Activated naive CD8-positive, alpha-beta T cell treated with anti-CD3 and anti-CD28 coated beads, Interleukin-2, amount 10 ng/mL, durations not matched to agents 7 days and 5 days (primary cell): ENCODE measurements around the gene CTBP2. TPM values are rescaled to one million over a fixed set of nuclear protein-coding genes. Genes with fewer than 3 reads are reported as not detected.
"Not testable (repeated sequence)": the region's sequence is repeated elsewhere in the genome, so short reads cannot be mapped to it uniquely, and the experiment has no call there.

Experiments
- ATAC-seq: fragments of 150-1000 bp; cut with Tn5 transposase; one replicate; pipeline ENCODE4 v1.10.0; 2021; ENCODE audit warnings: low read depth, moderate library complexity
- POLR2A ChIA-PET: fragments of 350-600 bp; sonication (Branson Sonifier 250); formaldehyde crosslinking; loops from one replicate; lab custom pipeline; 2021; ENCODE audit warnings: antibody characterized with exemption; lab: Charles Lee
- DNase-seq: peaks from one replicate; pipeline ENCODE4 v3.0.0; 2021
- H3K27ac Mint-ChIP-seq: one replicate; pipeline ENCODE4 v1.8.0; 2022; ENCODE audit warnings: mild to moderate bottlenecking, mixed read lengths
- H3K27me3 Mint-ChIP-seq: one replicate; pipeline ENCODE4 v1.8.0; 2022; ENCODE audit warnings: mild to moderate bottlenecking, moderate library complexity, mixed read lengths
- H3K36me3 Mint-ChIP-seq: one replicate; pipeline ENCODE4 v1.8.0; 2021; ENCODE audit warnings: mild to moderate bottlenecking, mixed read lengths
- H3K4me1 Mint-ChIP-seq: one replicate; pipeline ENCODE4 v1.8.0; 2021; ENCODE audit warnings: mixed read lengths
- H3K4me3 Mint-ChIP-seq: one replicate; pipeline ENCODE4 v1.8.0; 2022; ENCODE audit warnings: mild to moderate bottlenecking, moderate library complexity, mixed read lengths
- H3K9me3 Mint-ChIP-seq: one replicate; pipeline ENCODE4 v1.8.0; 2021; ENCODE audit warnings: mixed read lengths
- total RNA-seq, 2 experiments: library from RNA; stranded (reverse); gene quantifications; one replicate each; pipeline ENCODE4 v1.2.3, GENCODE V29; 2021

CTBP2 gene
- total RNA-seq, 2 experiments from 2014 or later, result 0.94 to 1.6 TPM

DNA sequence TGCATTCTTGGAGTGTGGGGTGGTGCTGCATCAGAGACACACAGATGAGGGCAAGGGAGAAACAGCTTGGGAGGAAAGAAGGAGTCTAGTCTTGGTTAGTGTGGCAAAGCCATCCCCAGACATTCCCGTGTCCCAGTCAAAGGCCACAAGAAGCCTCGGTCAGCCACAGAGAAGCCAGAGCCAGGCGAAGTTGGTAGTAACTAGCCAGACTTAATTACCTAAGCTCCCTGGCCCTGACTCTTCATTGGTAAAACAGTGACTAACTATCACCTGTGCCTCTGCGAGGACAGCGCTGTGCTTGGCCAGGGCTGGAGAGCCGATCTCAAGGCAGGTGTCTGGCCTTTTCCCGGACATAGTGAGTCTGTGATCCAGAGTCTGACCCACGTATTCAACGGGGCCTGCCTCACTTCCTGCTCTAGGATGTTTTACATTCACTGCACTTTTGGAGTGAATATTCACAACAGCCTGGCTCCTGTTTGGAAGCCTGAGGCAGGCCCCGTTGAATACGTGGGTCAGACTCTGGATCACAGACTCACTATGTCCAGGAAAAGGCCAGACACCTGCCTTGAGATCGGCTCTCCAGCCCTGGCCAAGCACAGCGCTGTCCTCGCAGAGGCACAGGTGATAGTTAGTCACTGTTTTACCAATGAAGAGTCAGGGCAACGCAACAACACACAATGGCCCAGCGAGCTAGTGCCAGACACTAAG lies 9.8 kb downstream of the CTBP2 start:
- DNase-seq, POLR2A ChIA-PET, H3K9me3 Mint-ChIP-seq, H3K4me3 Mint-ChIP-seq, H3K27ac Mint-ChIP-seq, ATAC-seq, H3K4me1 Mint-ChIP-seq, H3K36me3 Mint-ChIP-seq: not testable (repeated sequence)
- peaks cover 67% of the 10 kb centered on the region for H3K27me3 Mint-ChIP-seq

DNA sequence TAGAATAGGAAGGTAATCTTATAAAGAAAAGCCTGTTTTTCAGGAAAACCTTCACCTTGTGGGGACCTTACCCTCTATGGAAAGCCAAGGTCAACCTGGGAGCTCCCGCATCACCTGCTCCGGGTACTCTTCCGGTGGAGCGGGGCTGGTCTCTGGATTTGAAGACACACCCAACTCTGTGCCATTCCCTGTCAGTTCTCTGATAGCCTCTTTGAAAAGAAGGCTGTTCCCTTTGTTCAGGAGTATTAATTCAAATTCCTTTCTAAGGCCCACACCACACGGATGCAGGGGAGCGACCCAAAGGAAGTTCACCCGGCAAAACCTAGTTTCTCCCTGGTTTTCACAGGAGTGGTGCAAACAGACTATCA lies 10.7 kb downstream of the CTBP2 start:
- Mint-ChIP-seq H3K9me3 (no peaks in the 10 kb centered on the region), H3K4me1 (no peaks in the 10 kb centered on the region), H3K4me3 (no peak overlapping the region), H3K27ac (no peak overlapping the region), H3K36me3 (no peaks in the 10 kb centered on the region), H3K27me3 (peaks cover 67% of the 10 kb centered on the region)
- POLR2A ChIA-PET, result no interaction called here
- ATAC-seq (no peak), DNase-seq (no peak)

DNA sequence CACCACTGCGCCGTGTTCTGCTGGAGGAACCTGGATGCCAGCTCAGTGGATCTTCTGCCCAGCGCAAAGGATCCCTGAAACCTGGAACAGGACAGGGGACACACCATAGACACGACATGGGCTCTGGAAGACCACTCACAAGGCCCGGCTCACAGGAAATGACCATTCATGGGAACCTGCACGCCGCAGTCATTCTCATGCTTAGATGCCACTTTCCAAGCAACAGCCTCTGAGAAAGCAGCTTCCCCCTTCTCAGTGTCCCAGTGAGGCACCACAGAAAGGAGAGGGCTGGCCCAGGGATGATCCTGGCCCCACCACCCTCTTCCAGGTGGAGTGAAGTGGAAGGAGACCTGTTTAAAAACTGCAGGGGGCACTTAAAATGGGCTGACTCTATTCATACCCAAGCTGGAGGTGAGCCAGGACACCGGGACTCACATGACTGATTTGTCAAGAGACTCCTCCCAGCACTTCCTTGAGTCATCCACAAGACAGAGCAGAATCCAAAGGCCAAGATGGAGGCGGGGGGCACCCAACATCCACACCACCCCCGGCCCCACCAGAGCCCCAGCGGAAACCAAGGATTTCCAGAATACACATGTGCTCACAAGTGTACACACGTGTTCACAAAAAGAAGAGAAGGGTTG lies 11.2 kb downstream of the CTBP2 start:
- no peaks in the 10 kb centered on the region for H3K4me1 Mint-ChIP-seq
- POLR2A ChIA-PET, result no interaction called here
- H3K27ac Mint-ChIP-seq, result no peak overlapping the region
- H3K36me3 Mint-ChIP-seq, result no peaks in the 10 kb centered on the region
- ATAC-seq (no peak), DNase-seq (no peak)
- no peaks in the 10 kb centered on the region for H3K9me3 Mint-ChIP-seq
- peaks cover 67% of the 10 kb centered on the region for H3K27me3 Mint-ChIP-seq
- no peak overlapping the region for H3K4me3 Mint-ChIP-seq

DNA sequence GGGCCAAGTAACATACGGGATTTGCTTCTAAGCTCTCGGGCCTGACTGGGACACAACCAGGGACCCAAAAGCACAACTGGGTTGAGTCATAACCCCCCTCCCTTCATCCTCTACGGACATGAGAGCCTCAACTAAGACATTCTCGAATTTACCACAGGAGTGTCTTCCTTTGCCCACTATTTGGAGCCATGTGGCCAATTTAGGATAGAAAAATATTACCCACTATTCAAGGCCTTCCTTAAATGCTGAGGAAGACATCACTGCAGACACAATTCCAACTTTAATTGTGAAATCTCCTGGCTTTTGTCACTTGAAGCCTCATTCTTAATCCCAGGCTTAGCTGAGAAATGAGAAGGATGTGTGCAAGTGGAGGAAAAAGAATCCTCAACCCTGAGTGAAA lies 11.8 kb downstream of the CTBP2 start:
- POLR2A ChIA-PET, result interaction anchor here (0.7 kb wide), 1 partner anchor 10 kb away, joined by 3 read pairs; no protein-coding TSS in a partner anchor
- Mint-ChIP-seq H3K27ac (no peak overlapping the region), H3K4me1 (no peaks in the 10 kb centered on the region), H3K9me3 (no peaks in the 10 kb centered on the region), H3K4me3 (no peak overlapping the region), H3K27me3 (peaks cover 66% of the 10 kb centered on the region), H3K36me3 (no peaks in the 10 kb centered on the region)
- ATAC-seq (no peak), DNase-seq (no peak)

DNA sequence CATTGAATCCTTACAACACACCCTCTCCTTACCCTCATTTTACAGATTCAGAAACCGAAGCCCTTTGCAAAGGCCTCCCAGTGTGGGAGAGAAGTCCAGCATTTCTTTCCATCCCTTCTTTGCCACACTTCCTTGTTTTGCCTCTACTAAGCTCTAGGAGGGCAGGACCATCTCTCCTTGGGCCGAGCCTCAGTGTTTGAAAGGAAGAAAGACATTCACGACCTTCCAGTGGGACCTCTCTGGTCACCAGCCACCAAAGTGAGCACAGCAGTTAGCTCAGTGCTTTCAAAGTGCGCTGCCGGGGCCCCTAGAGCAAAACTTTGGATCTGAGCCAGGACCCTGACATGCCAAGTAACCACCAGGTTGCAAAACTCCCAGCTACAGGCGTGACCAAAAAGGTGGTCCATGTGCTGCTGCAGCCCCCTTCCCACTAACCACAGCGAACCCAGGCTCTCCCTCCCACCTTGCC lies 12.4 kb downstream of the CTBP2 start:
- no peaks in the 10 kb centered on the region for H3K9me3 Mint-ChIP-seq
- no peak for DNase-seq
- H3K27me3 Mint-ChIP-seq, result peaks cover 60% of the 10 kb centered on the region
- no peak overlapping the region for H3K27ac Mint-ChIP-seq
- ATAC-seq, result no peak
- POLR2A ChIA-PET, result interaction anchor here (0.7 kb wide), 1 partner anchor 10 kb away, joined by 3 read pairs; no protein-coding TSS in a partner anchor
- no peaks in the 10 kb centered on the region for H3K4me1 Mint-ChIP-seq
- no peaks in the 10 kb centered on the region for H3K36me3 Mint-ChIP-seq
- no peak overlapping the region for H3K4me3 Mint-ChIP-seq

GRCh38 chr10:125146791-125147579 lies 13.4 kb downstream of the CTBP2 start:
- no peak overlapping the region for H3K27ac Mint-ChIP-seq
- peaks cover 56% of the 10 kb centered on the region for H3K27me3 Mint-ChIP-seq
- POLR2A ChIA-PET, result no interaction called here
- H3K4me3 Mint-ChIP-seq, result no peak overlapping the region
- no peaks in the 10 kb centered on the region for H3K36me3 Mint-ChIP-seq
- no peak for ATAC-seq
- H3K4me1 Mint-ChIP-seq, result no peaks in the 10 kb centered on the region
- DNase-seq, result no peak
- H3K9me3 Mint-ChIP-seq, result no peaks in the 10 kb centered on the region

DNA sequence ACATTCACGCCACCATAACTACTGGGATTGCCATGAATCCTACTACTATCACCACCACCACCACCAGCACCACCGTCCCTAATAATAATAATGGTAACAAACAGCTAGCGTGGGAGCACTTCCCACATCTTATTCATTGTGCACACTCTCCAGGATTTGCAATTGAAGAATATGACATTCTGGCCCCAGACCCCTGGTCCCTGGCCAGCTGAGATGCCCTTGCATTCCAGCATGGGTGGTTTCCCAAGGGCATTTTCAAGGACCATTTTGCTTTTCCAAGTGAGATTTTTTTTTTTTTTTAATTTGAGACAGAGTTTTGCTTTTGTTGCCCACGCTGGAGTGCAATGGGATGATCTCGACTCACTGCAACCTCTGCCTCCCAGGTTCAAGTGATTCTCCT lies 14.7 kb downstream of the CTBP2 start:
- Mint-ChIP-seq H3K4me3 (no peak overlapping the region), H3K4me1 (no peaks in the 10 kb centered on the region), H3K36me3 (no peaks in the 10 kb centered on the region), H3K9me3 (no peaks in the 10 kb centered on the region), H3K27ac (no peak overlapping the region), H3K27me3 (peaks cover 50% of the 10 kb centered on the region)
- POLR2A ChIA-PET, result no interaction called here
- ATAC-seq (no peak), DNase-seq (no peak)

DNA sequence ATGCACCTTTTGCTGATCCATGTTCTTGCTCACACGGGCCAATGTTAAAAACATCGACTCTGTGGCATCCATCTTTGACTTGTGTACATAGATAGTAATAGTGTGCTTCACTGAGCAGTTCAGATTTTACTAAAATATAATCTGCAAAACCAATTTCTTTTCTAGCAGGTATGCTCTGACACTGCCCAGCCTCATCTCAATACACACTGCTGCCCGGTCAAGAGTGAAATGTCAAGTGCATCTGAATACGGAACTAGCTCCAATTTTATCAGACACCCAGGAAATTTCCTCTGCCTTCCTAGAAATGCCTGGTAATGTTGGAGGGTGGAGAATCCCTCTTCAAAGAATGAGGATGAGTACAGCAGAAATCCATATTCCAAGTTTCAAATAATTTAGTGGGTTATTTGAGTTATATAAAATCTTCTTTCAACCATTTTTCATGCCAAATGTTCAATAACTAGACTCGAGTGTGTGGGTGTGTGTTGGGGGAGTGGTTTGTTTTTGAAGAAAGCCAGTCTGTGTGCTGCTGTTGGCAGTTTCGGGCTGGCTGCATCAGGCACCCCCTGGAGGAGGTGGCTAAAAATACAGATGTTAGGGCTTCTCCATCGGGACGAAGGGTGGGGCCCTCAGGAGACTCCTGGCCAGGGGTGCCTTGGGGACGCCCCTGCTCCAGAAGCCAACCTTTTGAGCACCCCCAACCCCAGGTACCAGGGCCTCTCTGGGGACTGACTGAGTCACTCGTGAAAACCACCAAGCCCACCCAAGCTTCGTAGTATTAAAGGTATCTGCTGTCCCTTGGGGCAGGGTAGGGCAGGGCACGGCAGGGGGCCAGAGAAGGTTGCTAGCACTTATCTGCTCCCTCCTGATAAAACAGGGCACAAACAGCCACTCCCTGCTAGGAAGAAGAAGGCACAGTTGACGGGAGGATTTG lies 15.4 kb downstream of the CTBP2 start:
- no peaks in the 10 kb centered on the region for H3K36me3 Mint-ChIP-seq
- no peak overlapping the region for H3K4me3 Mint-ChIP-seq
- no peak overlapping the region for H3K27ac Mint-ChIP-seq
- DNase-seq, result no peak
- no peak for ATAC-seq
- POLR2A ChIA-PET, result no interaction called here
- peaks cover 50% of the 10 kb centered on the region for H3K27me3 Mint-ChIP-seq
- H3K4me1 Mint-ChIP-seq, result no peaks in the 10 kb centered on the region
- no peaks in the 10 kb centered on the region for H3K9me3 Mint-ChIP-seq

GRCh38 chr10:125144206-125144605 lies 16.2 kb downstream of the CTBP2 start:
- H3K27me3 Mint-ChIP-seq, result peaks cover 47% of the 10 kb centered on the region
- no peaks in the 10 kb centered on the region for H3K9me3 Mint-ChIP-seq
- H3K4me1 Mint-ChIP-seq, result no peaks in the 10 kb centered on the region
- no peak overlapping the region for H3K27ac Mint-ChIP-seq
- H3K36me3 Mint-ChIP-seq, result no peaks in the 10 kb centered on the region
- no peak overlapping the region for H3K4me3 Mint-ChIP-seq
- POLR2A ChIA-PET, result no interaction called here
- ATAC-seq, result no peak
- no peak for DNase-seq

- Mint-ChIP-seq H3K4me1 (no peaks in the 10 kb centered on the region), H3K27me3 (peaks cover 35% of the 10 kb centered on the region), H3K36me3 (no peaks in the 10 kb centered on the region), H3K27ac (no peak overlapping the region), H3K4me3 (no peak overlapping the region), H3K9me3 (no peaks in the 10 kb centered on the region)
- DNase-seq (no peak), ATAC-seq (no peak)
- POLR2A ChIA-PET, result no interaction called here
Observed at GRCh38 chr10:125142946-125143345, 17.4 kb downstream of the CTBP2 start.

DNA sequence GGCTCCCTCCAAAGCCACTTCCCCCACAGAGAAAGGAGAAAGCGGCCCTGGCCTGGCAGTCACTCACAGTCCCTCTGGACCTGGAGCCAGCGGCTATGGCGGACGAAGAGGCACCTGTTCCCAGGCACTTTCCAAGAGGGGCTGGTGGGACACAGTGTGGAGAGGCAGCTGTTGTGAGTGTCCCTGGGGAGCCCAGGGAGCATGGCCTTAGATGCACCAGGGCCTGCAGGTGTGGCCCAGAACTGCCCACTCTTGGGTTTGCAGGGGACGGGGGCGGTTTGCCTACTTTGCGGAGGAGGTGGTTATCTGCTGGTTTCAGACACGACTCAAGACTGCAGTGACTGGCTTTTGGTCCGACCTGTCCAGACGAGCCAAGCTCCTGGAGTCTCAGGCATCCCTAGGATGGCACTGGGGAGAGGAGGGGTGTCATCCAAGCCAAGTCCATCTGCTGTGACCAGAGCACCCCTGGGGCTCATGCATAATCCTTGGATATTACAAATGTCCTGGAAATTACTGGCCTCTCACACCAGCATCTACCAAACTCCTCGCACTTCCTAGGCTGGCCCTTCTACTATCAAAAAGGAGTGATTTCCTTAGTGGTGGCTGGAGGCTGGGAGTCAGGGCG lies 18.4 kb downstream of the CTBP2 start:
- no peaks in the 10 kb centered on the region for H3K36me3 Mint-ChIP-seq
- POLR2A ChIA-PET, result no interaction called here
- no peaks in the 10 kb centered on the region for H3K4me1 Mint-ChIP-seq
- no peak for ATAC-seq
- H3K4me3 Mint-ChIP-seq, result no peak overlapping the region
- no peak overlapping the region for H3K27ac Mint-ChIP-seq
- H3K9me3 Mint-ChIP-seq, result no peaks in the 10 kb centered on the region
- DNase-seq, result no peak
- H3K27me3 Mint-ChIP-seq, result peaks cover 26% of the 10 kb centered on the region

DNA sequence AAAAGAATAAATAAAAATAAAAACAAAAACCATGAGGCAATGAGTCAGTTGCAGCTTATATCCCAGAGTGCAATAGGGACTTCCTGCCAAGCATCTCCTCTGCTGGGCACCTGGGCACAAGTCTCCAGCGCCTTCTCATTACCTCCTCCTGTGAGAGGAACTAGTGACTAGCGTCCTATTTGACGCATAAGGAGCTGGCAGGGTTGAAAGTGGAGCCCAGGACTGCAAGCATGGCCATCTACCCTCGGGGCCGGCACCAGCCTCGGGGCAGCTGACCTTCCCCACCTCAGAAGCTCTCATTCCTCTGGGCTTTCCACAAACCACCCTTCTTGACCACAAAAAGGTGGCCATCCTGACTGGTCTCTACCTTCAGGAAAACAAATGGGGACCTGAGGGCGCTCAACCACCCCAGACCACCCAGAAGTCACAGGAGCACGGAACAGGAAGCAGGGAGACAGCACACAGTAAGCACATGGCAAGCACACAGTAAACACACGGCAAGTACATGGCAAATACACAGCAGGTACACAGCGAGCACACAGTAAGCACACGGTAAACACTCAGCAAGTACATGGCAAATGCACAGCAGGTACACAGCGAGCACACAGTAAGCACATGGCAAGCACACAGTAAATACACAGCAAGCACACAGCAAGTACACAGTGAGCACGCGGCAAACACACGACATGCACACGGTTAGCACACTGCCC lies 19.1 kb downstream of the CTBP2 start:
- no peak for ATAC-seq
- no peak for DNase-seq
- Mint-ChIP-seq H3K27ac (no peak overlapping the region), H3K4me3 (no peak overlapping the region), H3K27me3 (peaks cover 23% of the 10 kb centered on the region), H3K4me1 (no peaks in the 10 kb centered on the region), H3K9me3 (no peaks in the 10 kb centered on the region), H3K36me3 (no peaks in the 10 kb centered on the region)
- POLR2A ChIA-PET, result no interaction called here
